ENCODE measurements around the gene CHMP1A.

CHMP1A gene

DNA sequence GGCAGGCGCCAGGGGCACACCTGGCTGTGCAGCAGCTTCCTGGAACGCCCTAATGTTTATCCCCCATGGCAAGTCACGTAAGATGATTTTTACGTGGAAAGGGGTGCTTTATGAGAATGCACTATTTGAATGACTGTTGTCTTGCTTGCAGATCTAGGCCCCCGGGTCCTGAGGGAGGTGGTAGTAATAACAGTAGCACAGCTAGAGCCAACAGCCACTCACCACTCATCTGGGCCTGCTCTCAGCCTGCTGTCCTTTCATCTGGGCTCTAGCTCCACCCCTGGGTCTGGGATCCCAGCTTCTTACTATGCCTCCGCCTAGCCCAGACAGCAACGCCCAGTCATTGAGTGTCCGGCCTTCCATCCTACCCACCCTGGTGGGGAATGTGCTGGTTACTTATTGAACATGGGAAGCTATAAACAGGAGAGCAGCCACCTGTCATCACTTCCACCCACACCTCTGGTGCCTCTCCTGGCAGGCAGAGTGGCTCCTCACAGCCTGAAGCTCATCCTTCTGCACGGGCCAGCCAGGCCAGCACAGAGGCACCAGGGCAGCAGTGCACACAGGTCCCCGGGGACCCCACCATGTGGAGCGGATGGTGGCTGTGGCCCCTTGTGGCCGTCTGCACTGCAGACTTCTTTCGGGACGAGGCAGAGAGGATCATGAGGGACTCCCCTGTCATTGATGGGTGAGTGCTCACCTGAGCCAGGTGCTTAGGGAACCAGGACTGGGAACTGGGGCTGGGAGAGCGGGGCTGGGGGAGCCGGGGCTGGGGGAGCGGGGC is 27.5 kb downstream of the CHMP1A start:
- DNase-seq (ENCODE audit: insufficient read length, low spot score) (no peak), FAIRE-seq (no peak)

DNA sequence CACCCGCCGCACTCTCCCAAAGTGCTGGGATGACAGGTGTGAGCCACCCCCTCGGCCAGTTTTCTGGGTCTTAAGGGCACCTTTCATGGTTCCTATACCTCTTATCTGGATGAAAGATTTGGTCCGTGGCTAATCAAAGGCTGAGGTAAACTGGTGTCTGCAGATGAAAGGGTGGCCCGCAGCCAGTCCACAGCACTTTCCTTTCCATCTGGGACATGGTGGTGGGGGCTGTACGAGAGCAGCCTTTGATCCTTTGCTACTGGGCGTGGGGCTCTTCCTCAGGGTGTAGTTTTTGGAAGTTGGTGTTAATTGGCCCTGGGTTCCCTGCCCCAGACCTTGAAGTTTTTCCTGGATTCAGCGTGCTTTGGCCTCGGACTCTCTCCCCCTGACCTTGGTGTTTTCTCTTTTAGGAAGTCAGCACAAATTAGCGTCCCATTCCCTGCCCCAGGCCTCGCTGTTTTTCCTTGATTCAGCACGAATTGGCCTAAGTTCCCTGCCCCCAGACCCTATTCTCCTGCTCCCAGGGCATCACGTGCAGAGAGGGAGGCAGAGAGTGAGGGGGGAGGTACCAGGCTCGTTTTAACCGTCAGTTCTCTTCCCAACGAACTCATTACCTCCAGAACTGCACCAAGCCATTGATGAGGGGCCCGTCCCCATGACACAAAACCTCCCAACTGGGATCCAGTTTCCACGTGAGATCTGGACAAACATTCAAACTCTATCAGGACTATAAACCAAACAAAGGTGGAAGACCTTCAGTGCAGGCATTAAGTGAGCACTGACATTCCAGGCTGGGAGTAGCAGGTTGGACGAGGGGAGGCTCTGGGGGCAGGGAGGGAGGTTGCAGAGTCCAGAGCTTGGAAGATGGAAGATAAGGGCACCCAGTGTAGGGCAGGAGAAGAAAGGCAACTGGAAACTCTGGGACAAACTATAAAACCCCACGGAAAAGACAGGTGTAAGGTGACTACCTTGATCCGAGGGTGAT is 32.4 kb downstream of the CHMP1A start:
- no peak for FAIRE-seq
- no peak for DNase-seq (ENCODE audit: insufficient read length, low spot score)

DNA sequence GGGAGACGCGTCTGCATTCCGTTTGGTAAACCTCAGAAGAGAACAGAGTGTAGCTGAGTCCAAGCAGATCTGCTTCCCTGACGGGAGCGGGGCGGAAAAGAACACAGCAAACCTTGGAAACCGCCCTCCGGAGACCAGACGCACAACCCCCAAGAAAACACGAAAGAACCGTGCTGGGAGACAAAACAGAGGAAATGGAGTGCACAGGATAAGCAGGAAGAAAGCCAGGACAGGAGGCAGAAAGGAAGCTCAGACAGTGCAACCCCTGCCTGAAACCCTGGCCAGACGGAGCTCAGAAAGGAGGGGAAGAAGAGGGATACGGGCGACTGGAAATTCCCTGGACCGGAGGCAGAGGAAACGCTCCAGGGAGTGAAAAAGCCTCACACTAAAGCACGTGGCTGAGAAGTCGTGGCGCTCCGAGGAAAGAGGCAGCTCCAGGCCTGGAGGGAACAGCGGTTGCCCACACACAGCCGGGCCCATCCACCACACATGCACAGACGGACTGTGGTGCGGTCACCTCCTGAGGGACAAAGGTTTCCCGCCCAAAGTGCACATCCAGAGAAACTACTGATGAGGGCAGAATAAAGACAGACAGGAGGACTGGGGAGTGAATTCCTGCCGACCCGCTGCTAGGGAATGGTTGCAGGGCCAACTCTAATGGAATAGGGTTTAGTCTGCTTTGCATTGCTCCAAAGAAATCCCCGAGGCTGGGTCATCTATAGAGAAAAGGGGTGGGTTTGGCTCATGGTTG is 33.8 kb downstream of the CHMP1A start:
- no peak for FAIRE-seq
- no peak for DNase-seq (ENCODE audit: insufficient read length, low spot score)

DNA sequence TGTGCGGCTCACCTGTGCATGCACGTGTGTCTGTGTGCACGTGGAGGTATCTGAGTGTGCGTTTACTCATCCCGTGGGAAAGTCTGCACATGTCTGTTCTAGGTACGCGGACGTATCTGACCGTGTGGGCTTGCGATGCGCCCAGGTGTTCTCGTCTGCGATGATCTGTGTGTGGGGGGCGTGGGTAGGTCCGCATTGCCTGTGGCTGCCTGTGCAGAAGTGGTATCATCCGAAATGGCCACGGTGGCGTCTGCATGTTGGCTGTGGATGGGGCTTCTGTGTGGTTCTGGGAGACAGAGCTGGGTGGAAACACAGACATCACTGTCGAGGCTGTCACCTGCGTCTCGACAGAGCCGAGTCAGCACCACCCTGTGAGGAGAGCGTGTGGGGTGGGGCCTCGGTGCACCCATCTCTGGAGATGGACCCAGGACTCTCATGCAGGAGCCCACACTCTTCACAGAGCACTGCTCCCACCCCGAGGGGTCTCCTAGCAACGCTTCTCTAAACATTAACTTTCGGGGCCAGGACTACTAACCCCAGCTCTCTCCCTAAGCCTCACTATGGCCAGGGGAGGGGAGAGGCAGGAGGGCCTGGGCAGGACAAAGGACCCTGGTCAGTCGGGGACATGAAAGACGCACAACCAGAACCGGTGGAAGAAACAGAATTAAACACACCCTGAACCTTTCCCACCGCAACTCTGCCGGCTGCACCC is 35.7 kb downstream of the CHMP1A start:
- DNase-seq (ENCODE audit: insufficient read length, low spot score) = no peak
- FAIRE-seq = no peak

- FAIRE-seq (no peak), DNase-seq (ENCODE audit: insufficient read length, low spot score) (no peak)
Measured at GRCh38 chr16:89621136-89621697, 36.3 kb downstream of the CHMP1A start.

- FAIRE-seq (no peak), DNase-seq (ENCODE audit: insufficient read length, low spot score) (no peak)
Measured at GRCh38 chr16:89620406-89620841, 37.1 kb downstream of the CHMP1A start.

DNA sequence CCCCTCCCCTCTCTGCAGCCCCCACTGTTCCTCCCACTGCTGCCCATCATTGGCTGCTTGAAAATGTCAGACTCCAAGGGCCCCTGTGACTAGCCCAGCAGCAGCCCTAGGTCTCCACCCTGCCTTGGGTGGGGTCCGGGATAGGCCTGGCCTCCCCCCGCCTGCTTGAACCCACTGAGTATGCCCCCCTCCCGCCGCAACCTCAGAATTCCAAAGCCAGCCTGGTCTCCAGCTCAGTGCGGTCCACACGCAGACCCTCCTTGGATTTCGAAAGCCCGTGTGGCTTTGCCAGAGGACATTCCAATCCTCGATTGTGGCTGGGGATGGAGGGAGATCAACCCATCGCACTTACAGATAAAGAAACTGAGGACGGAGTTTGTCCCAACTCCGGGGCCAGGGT is 37.7 kb downstream of the CHMP1A start:
- DNase-seq (ENCODE audit: insufficient read length, low spot score) (no peak), FAIRE-seq (no peak)

DNA sequence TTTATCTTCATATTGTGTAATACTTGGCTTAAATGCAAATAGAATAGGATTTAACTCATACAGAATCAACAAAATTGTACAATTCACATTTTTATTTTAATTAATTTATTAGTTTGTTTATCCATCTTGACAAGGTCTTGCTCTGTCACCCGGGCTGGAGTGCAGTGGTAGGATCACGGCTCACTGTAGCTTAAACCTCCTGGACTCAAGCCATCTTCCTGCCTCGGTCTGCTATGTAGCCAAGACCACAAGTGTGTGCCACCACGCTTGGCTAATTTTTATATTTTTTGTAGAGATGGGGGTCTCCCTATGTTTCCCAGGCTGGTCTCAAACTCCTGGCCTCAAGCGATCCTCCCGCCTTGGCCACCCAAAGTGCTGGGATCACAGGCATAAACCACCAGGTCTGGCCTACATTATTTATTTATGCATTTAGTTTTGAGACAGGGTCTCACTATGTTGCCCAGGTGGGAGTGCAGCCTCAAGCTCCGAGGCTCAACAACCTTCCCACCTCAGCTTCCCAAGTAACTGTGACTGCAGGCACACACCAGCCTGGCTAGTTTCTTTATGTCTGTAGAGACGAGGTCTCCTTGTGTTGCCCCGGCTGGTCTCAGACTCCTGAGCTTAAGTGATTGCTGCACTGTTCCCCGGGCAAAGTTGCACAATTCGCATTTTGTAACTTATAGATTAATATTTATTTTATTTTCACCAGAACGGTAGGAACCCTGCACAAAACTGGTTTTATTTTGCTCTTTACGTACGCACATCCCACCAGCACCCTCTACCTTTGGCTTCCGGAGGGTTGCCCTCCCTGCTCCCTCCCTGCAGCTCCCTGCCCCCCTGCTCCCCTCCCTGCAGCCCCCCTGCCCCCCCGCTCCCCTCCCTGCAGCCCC is 39.2 kb downstream of the CHMP1A start:
- no peak for FAIRE-seq
- DNase-seq (ENCODE audit: insufficient read length, low spot score) = no peak

DNA sequence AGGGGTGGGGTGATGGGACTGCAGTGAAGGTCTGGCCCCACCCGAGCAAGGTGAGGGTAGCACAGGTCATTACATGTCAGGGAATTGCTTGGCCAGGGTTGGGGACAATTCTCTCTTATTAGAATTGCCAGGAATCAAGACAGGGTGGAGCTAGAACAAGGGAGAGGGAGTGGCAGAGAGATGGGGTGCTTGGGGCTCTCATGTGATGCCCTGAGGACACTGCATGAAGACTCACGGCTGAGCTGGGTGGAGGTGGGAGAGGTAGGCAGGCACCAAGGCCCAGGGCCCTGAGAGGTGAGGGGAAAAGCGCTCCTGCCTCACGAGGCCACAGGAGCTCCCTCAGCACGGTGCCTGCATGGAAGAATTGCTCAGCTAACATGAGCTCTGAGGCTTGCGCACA is 40.5 kb downstream of the CHMP1A start:
- no peak for FAIRE-seq
- no peak for DNase-seq (ENCODE audit: insufficient read length, low spot score)

GRCh38 chr16:89616623-89617022 is 40.9 kb downstream of the CHMP1A start:
- FAIRE-seq (no peak), DNase-seq (ENCODE audit: insufficient read length, low spot score) (no peak)

DNA sequence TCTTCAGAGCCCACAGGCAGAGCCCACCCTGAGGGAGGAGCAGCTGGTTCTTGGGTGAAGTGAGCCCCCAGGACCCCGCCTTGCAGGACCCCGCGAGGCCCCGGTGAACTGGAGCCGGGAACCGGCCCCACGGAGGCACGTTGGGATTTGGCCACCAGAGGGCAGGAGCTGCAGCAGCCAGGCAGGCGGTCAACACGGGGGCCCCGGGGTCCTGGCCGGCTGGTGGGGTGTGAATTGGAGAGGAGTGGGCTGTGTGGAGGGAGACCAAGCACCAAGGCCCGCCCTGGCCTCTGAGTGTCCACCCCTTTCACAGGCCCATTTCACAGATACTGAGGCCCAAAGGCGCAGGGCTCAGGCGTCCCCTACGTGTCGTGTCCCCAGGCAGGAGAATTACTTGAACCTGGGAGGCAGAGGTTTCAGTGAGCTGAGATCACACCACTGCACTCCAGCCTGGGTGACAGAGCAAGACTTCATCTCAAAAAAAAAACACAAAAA is 41.9 kb downstream of the CHMP1A start:
- FAIRE-seq (no peak), DNase-seq (ENCODE audit: insufficient read length, low spot score) (no peak)

- FAIRE-seq (no peak), DNase-seq (ENCODE audit: insufficient read length, low spot score) (no peak)
Measured at GRCh38 chr16:89615176-89615575, 42.3 kb downstream of the CHMP1A start.

GRCh38 chr16:89613954-89614459 is 43.5 kb downstream of the CHMP1A start:
- DNase-seq (ENCODE audit: insufficient read length, low spot score) (no peak), FAIRE-seq (no peak)

DNA sequence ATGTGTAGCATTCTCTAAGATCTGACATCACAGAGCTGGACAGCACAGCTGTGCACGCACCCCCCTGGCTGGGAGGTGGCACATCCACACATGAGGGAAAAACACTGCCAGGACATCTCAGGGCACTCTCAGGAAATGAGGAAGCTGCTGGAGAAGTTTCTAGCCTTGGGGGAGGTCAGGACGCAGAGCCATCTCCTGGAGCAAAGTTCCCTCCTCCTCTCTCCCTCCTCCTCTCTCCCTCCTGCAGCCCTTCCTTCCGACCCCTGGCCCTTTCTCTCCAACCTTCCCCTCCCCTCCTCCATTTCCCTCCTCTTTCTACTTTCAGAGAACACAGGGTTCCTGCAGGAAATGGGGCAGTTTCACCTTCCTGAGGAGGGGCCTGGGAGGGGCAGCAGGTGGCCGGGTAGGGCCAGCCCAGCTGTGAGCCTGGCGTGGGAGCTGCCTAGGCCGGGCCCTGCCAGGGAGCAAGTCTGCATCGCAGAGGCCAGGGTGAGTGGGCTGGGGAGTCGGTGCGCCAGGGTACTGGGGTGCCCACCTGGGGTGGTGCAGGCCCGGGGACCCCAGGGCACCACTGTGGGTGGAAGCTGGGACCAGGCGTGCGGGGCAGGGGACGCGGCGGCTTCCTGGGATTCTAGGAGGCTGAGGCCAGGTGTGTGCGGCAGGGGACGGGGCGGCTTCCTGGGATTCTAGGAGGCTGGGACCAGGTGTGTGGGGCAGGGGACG is 44.1 kb downstream of the CHMP1A start, which contains the start of gene DPEP1:
Gene DPEP1, plus strand, starts transcription at position 412 of the 723 bp plus-strand sequence. CDS start 16,769 bp downstream, outside the sequence.
- DNase-seq (ENCODE audit: insufficient read length, low spot score) (no peak), FAIRE-seq (no peak)

GRCh38 chr16:89612415-89613166 is 44.9 kb downstream of the CHMP1A start:
- DNase-seq (ENCODE audit: insufficient read length, low spot score) = no peak
- no peak for FAIRE-seq

DNA sequence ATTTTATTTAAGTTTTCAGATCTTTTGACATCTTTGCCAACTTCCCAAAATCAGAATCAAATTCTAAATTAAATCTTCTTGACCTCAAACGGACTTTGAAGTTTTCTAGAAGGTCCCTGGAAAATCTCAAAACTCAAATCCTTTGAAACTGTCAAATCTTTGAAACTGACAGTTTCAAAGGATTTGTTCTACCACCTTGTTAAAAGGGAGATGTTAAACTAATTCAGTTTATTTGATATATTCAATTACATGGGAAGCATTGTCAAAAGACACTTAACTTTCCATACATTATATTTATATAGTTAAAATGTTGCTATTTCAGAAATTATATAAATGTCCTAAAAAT is 47.4 kb downstream of the CHMP1A start:
- DNase-seq (ENCODE audit: insufficient read length, low spot score) (no peak), FAIRE-seq (no peak)

Measured in HTR-8/SVneo (cell line).